HepG2 (cell line): ENCODE measurements around the gene AP1M2.

Experiments used
- CHCHD3 ChIP-seq: sonication (generic); formaldehyde crosslinking; IDR thresholded peaks from 2 replicates; pipeline ENCODE4 v1.8.0; 2022; ENCODE audit warnings: mild to moderate bottlenecking, missing genetic modification reagents, moderate library complexity
- CTCF ChIP-seq: sonication (generic); formaldehyde crosslinking; IDR thresholded peaks from 2 replicates; pipeline ENCODE4 v1.5.0; 2020; ENCODE audit warnings: mild to moderate bottlenecking, missing genetic modification reagents, moderate library complexity
- EP300 ChIP-seq, 3 experiments: sonication (generic) in 1 of 3; formaldehyde crosslinking in 1 of 3; IDR thresholded peaks; 2 replicates each; pipeline versions ENCODE4 v1.5.1 to v1.6.1; 2011 to 2020; ENCODE audit warnings: low read depth in 2 of 3, low read length in 2 of 3, borderline replicate concordance in 1 of 3, improper control_type of control experiment in 1 of 3, mild to moderate bottlenecking in 1 of 3, missing genetic modification reagents in 1 of 3, moderate library complexity in 1 of 3
- NFRKB ChIP-seq: fragments of 450-650 bp; IDR thresholded peaks from 2 replicates; pipeline ENCODE4 v1.6.1; 2017
- POLR2A ChIP-seq, 2 experiments: IDR thresholded peaks; 2 replicates each; pipeline ENCODE4 v1.6.1; 2011; ENCODE audit warnings: low read depth in 2 of 2, low read length in 2 of 2, mild to moderate bottlenecking in 1 of 2, moderate library complexity in 1 of 2; ENCODE audit not compliant: insufficient read depth in 1 of 2
- POLR2AphosphoS2 ChIP-seq: IDR thresholded peaks from 2 replicates; pipeline ENCODE4 v1.6.1; 2011; ENCODE audit warnings: low read depth, low read length, improper control_type of control experiment
- PRMT3 ChIP-seq: sonication (generic); formaldehyde crosslinking; IDR thresholded peaks from 2 replicates; pipeline ENCODE4 v1.8.1; 2022; ENCODE audit warnings: low read depth, mild to moderate bottlenecking, moderate library complexity, missing genetic modification reagents, borderline replicate concordance
- RFX5 ChIP-seq: IDR thresholded peaks from 2 replicates; pipeline ENCODE4 v1.6.1; 2011; ENCODE audit warnings: low read depth, low read length, improper control_type of control experiment
- TCF12 ChIP-seq, 2 experiments: fragments of 450-650 bp in 1 of 2; sonication (generic) in 1 of 2; formaldehyde crosslinking in 1 of 2; IDR thresholded peaks; 2 replicates each; pipeline versions ENCODE4 v1.6.1 to v1.8.0; 2017 to 2022; ENCODE audit warnings: antibody characterized with exemption in 1 of 2, mild to moderate bottlenecking in 1 of 2, missing genetic modification reagents in 1 of 2, moderate library complexity in 1 of 2
- TEAD2 ChIP-seq: sonication (generic); formaldehyde crosslinking; IDR thresholded peaks from 2 replicates; pipeline ENCODE4 v1.9.0; 2021; ENCODE audit warnings: missing genetic modification reagents
- ZNF460 ChIP-seq: sonication (generic); formaldehyde crosslinking; IDR thresholded peaks from 2 replicates; pipeline ENCODE4 v1.5.1; 2020; ENCODE audit warnings: missing genetic modification reagents, mild to moderate bottlenecking, borderline replicate concordance
- ZNF615 ChIP-seq: sonication (generic); formaldehyde crosslinking; IDR thresholded peaks from 2 replicates; pipeline ENCODE4 v1.5.0; 2020; ENCODE audit warnings: mild to moderate bottlenecking, missing genetic modification reagents, borderline replicate concordance
- TF ChIP-seq, protein P1 (sequence below), 2 experiments: sonication (generic) in 1 of 2; formaldehyde crosslinking in 1 of 2; IDR thresholded peaks; 2 replicates each; pipeline versions ENCODE4 v1.5.1 to v1.6.1; 2011 to 2020; ENCODE audit warnings: borderline replicate concordance in 1 of 2, low read depth in 1 of 2, low read length in 1 of 2, mild to moderate bottlenecking in 1 of 2, missing genetic modification reagents in 1 of 2, moderate library complexity in 1 of 2

DNA sequence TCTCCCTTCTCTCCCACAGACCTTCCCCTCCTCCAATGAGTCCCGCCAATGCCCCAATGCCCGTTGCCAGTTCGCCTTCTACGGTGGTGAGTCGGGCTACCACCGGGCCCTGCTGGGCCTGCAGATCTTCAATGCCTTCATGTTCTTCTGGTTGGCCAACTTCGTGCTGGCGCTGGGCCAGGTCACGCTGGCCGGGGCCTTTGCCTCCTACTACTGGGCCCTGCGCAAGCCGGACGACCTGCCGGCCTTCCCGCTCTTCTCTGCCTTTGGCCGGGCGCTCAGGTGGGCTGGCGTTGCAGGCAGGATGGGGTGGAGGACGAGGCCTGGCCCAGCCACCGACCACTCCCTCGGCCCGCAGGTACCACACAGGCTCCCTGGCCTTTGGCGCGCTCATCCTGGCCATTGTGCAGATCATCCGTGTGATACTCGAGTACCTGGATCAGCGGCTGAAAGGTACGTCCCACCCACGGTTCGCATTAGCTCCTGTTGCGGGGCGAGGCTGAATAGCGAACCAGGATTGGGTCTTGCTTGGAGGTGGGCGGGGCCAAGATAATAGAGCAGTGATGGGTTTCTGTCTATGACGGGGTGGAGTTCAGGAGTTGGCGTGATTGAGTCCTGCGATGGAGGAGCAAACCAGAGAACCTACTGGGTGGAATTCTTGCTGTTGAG, 49.3 kb upstream of the AP1M2 start:
- TF ChIP-seq CTCF (CRISPR knock-in tag): no peak
- no peak for TF ChIP-seq ZNF615 (CRISPR knock-in tag)
- TF ChIP-seq RFX5: no peak
- no peak for TF ChIP-seq CHCHD3 (CRISPR knock-in tag)
- no peak for TF ChIP-seq TEAD2 (CRISPR knock-in tag)
- no peak for TF ChIP-seq TCF12 (IDR thresholded peaks at IDR 0.05)
- no peak for TF ChIP-seq TCF12 (CRISPR knock-in tag; IDR thresholded peaks at IDR 0.05)
- no peak for TF ChIP-seq POLR2AphosphoS2
- TF ChIP-seq PRMT3 (CRISPR knock-in tag): no peak
- TF ChIP-seq EP300 (IDR thresholded peaks at IDR 0.05; ENCODE audit: low read depth in 2 of 2, low read length in 2 of 2): no peak
- no peak for TF ChIP-seq EP300 (CRISPR knock-in tag; IDR thresholded peaks at IDR 0.05; ENCODE audit: borderline replicate concordance)
- no peak for TF ChIP-seq ZNF460 (CRISPR knock-in tag)
- no peak for TF ChIP-seq POLR2A (IDR thresholded peaks at IDR 0.05; ENCODE audit: insufficient read depth in 1 of 2, low read depth in 2 of 2, low read length in 2 of 2)
- TF ChIP-seq, protein P1, sequence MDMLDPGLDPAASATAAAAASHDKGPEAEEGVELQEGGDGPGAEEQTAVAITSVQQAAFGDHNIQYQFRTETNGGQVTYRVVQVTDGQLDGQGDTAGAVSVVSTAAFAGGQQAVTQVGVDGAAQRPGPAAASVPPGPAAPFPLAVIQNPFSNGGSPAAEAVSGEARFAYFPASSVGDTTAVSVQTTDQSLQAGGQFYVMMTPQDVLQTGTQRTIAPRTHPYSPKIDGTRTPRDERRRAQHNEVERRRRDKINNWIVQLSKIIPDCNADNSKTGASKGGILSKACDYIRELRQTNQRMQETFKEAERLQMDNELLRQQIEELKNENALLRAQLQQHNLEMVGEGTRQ (IDR thresholded peaks at IDR 0.05; ENCODE audit: low read depth, low read length): no peak
- TF ChIP-seq, protein P1 (CRISPR knock-in tag; IDR thresholded peaks at IDR 0.05; ENCODE audit: borderline replicate concordance): no peak
- no peak for TF ChIP-seq NFRKB
